Smooth muscle cell (in vitro differentiated cells): ENCODE results near the gene UBE3D. TPM values are rescaled to one million over a fixed set of nuclear protein-coding genes. Genes with fewer than 3 reads are reported as not detected.
A peak's percentile ranks its signal among the peaks of the same experiment; 100 is the strongest.

ENCODE experiments used
- DNase-seq: peaks from one replicate; lab custom pipeline; 2025; ENCODE audit not compliant: unreplicated experiment; lab: John Stamatoyannopoulos, UW
- H2AFZ ChIP-seq: fragments of 200-600 bp; sonication (generic); 2 replicates; pipeline ENCODE4 v1.6.0; 2016; ENCODE audit warnings: antibody characterized with exemption, low read depth, mild to moderate bottlenecking
- H3F3A ChIP-seq: fragments of 200-600 bp; sonication (generic); 2 replicates; pipeline ENCODE4 v1.6.0; 2017; ENCODE audit warnings: antibody characterized with exemption, low read depth
- H3K27ac ChIP-seq: fragments of 200-600 bp; sonication (generic); 2 replicates; pipeline ENCODE4 v1.5.1; 2016; ENCODE audit warnings: low read depth, mild to moderate bottlenecking
- H3K27me3 ChIP-seq: fragments of 200-600 bp; sonication (generic); 2 replicates; pipeline ENCODE4 v1.6.1; 2016; ENCODE audit warnings: low read depth, mild to moderate bottlenecking
- H3K36me3 ChIP-seq: fragments of 200-600 bp; sonication (generic); 2 replicates; pipeline ENCODE4 v1.5.1; 2016; ENCODE audit warnings: low read depth
- H3K4me1 ChIP-seq: fragments of 200-600 bp; sonication (generic); 2 replicates; pipeline ENCODE4 v1.5.1; 2016; ENCODE audit warnings: low read depth
- H3K4me2 ChIP-seq: fragments of 200-600 bp; sonication (generic); 2 replicates; pipeline ENCODE4 v1.6.0; 2016; ENCODE audit warnings: mild to moderate bottlenecking
- H3K4me3 ChIP-seq: fragments of 200-600 bp; sonication (generic); 2 replicates; pipeline ENCODE4 v1.5.1; 2016; ENCODE audit warnings: mild to moderate bottlenecking
- H3K79me2 ChIP-seq: fragments of 200-600 bp; sonication (generic); 2 replicates; pipeline ENCODE4 v1.6.0; 2016; ENCODE audit warnings: low read depth, mild to moderate bottlenecking
- H3K9ac ChIP-seq: fragments of 200-600 bp; sonication (generic); 2 replicates; pipeline ENCODE4 v1.6.0; 2016; ENCODE audit warnings: low read depth
- H3K9me3 ChIP-seq: fragments of 200-600 bp; sonication (generic); replicated peaks from 2 replicates; pipeline ENCODE4 v1.5.1; 2016; ENCODE audit warnings: low read depth
- H4K20me1 ChIP-seq: fragments of 200-600 bp; sonication (generic); 2 replicates; pipeline ENCODE4 v1.6.0; 2016; ENCODE audit warnings: low read depth
- WGBS: methylation state at CpG from one replicate; pipeline ENCODE4 v1.1.7; 2016; ENCODE audit warnings: low lambda C conversion rate; 5-methylcytosine and 5-hydroxymethylcytosine counted together
- polyA plus RNA-seq: library from polyadenylated mRNA; unstranded; fragments of >200 nt; fragmentation: Nextera tagmentation; extraction: Ambion mirVana; gene quantifications from 2 replicates; pipeline ENCODE4 v1.2.1, GENCODE V29; 2016
- total RNA-seq: library from RNA; depleted of rRNA; stranded (reverse); fragments of >200 nt; gene quantifications from 2 replicates; pipeline ENCODE4 v1.2.3, GENCODE V29; 2014
- TF ChIP-seq, protein P1 (sequence below): fragments of 200-600 bp; sonication (generic); IDR thresholded peaks from 2 replicates; pipeline ENCODE4 v1.5.1; 2017; ENCODE audit warnings: borderline replicate concordance, mild to moderate bottlenecking, antibody characterized with exemption; ENCODE audit not compliant: insufficient read depth, poor library complexity, severe bottlenecking

Gene UBE3D
- total and polyA plus RNA-seq, 2 experiments from 2014 or later: 2.1 to 6.1 TPM

DNA sequence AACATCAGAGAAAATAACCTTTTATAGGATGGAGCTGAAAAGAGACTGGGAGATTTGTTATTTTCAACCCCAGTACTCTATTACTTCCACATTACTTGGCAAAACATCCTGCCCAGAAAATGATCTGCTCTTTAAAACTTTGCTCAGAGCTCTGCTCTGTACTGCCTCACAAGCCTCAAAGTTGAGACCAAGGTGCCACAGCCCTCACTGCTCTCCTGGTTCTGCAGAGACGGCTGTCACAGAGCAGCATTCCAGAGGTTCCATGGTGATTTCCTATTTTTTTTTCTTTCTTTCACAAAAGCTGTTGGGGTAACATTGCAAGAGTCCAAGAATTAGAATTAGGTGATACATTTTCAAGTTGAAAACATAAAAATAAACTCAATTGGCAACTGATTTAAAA lies 155.2 kb downstream of the UBE3D start:
- WGBS: 31% methylated on average over 1 of the region's 1 CpG
- H3K9ac ChIP-seq: no peak overlapping the region
- TF ChIP-seq, protein P1, sequence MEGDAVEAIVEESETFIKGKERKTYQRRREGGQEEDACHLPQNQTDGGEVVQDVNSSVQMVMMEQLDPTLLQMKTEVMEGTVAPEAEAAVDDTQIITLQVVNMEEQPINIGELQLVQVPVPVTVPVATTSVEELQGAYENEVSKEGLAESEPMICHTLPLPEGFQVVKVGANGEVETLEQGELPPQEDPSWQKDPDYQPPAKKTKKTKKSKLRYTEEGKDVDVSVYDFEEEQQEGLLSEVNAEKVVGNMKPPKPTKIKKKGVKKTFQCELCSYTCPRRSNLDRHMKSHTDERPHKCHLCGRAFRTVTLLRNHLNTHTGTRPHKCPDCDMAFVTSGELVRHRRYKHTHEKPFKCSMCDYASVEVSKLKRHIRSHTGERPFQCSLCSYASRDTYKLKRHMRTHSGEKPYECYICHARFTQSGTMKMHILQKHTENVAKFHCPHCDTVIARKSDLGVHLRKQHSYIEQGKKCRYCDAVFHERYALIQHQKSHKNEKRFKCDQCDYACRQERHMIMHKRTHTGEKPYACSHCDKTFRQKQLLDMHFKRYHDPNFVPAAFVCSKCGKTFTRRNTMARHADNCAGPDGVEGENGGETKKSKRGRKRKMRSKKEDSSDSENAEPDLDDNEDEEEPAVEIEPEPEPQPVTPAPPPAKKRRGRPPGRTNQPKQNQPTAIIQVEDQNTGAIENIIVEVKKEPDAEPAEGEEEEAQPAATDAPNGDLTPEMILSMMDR: no peak
- H4K20me1 ChIP-seq: no peaks in the 10 kb centered on the region
- H3K9me3 ChIP-seq: no peaks in the 10 kb centered on the region
- DNase-seq: no peak
- H3K4me2 ChIP-seq: no peak overlapping the region
- peaks cover 22% of the 10 kb centered on the region for H3K4me1 ChIP-seq
- H3K4me3 ChIP-seq: no peak overlapping the region
- no peaks in the 10 kb centered on the region for H3K27me3 ChIP-seq
- H3K79me2 ChIP-seq: no peaks in the 10 kb centered on the region
- H3F3A ChIP-seq: no peaks in the 10 kb centered on the region
- H2AFZ ChIP-seq: no peak overlapping the region
- H3K36me3 ChIP-seq: no peaks in the 10 kb centered on the region
- no peak overlapping the region for H3K27ac ChIP-seq

DNA sequence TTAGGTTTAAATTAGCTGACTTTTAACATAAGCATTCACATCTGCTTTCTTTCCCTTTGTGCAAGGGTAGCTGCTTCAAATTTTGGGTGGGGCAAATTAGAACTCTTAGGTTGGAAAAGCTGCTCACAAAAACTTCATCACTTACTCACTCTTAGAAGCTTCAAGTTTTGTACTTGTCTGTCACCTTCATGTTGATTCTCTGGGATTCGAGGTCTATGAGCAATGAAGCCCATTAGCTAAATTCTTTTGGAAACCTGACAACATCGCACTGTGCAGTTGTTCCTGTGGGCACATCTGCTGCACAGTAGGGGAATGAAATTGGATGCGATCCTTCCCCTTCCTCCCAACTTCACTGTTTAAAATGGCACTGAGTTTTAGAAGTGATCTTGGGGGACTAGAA lies 156.1 kb downstream of the UBE3D start:
- Histone ChIP-seq H3K36me3 (no peaks in the 10 kb centered on the region), H3K4me1 (peaks cover 22% of the 10 kb centered on the region), H3K4me3 (no peak overlapping the region), H3K4me2 (no peak overlapping the region), H4K20me1 (no peaks in the 10 kb centered on the region), H3F3A (no peaks in the 10 kb centered on the region), H3K27me3 (no peaks in the 10 kb centered on the region), H3K9me3 (no peaks in the 10 kb centered on the region), H3K9ac (no peak overlapping the region), H3K27ac (no peak overlapping the region), H2AFZ (no peak overlapping the region), H3K79me2 (no peaks in the 10 kb centered on the region)
- TF ChIP-seq, protein P1: no peak
- no peak for DNase-seq
- WGBS: 70% methylated on average over 3 of the region's 3 CpGs

DNA sequence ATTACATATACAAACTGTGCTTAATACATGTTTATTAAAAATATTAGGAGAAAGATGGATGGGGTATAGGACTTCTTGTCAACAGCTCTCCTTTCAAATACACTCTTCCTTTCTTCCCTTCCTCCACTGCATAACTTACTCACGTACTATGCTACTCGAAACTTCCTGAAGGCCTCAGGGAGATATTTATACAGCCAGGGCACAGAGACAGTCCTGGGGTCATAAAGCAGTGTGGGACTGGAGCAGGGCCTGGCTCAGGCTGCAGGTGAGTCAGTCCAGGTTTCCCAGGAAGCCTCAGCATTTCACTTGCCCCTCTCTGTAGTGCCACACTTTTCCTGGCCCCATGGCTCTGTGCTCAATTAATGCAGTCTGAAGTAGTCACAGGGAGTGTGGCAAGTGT lies 157.0 kb downstream of the UBE3D start:
- no peak overlapping the region for H2AFZ ChIP-seq
- no peaks in the 10 kb centered on the region for H3F3A ChIP-seq
- TF ChIP-seq, protein P1: no peak
- H3K9ac ChIP-seq: no peak overlapping the region
- no peaks in the 10 kb centered on the region for H3K79me2 ChIP-seq
- no peaks in the 10 kb centered on the region for H4K20me1 ChIP-seq
- DNase-seq: no peak
- no peaks in the 10 kb centered on the region for H3K36me3 ChIP-seq
- no peak overlapping the region for H3K27ac ChIP-seq
- no peak overlapping the region for H3K4me2 ChIP-seq
- peaks cover 26% of the 10 kb centered on the region for H3K4me1 ChIP-seq
- WGBS: 58% methylated on average over 2 of the region's 2 CpGs
- no peaks in the 10 kb centered on the region for H3K9me3 ChIP-seq
- no peak overlapping the region for H3K4me3 ChIP-seq
- no peaks in the 10 kb centered on the region for H3K27me3 ChIP-seq

DNA sequence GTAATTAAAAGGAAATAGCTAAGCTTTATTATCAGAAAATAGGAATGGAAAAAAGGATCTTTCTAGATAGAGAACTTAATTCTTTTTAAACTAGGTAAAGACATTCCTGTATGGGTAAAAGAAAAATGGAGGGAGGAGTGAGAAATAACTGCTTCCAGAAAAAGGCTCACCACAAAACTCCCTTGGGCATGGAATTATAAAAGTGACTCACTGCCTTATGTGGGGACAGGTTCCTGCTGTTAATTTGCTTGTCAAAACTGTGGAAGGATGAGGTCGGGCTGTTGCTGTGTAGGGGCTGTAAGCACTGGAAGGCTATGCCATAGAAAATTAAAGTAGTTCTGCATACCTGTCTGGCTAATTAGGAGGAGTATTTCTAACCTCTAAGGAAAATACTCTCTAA lies 158.7 kb downstream of the UBE3D start:
- Histone ChIP-seq H3K36me3 (no peaks in the 10 kb centered on the region), H3K27me3 (no peaks in the 10 kb centered on the region), H3F3A (no peaks in the 10 kb centered on the region), H3K9me3 (no peaks in the 10 kb centered on the region), H3K9ac (no peak overlapping the region), H3K79me2 (no peaks in the 10 kb centered on the region), H3K4me1 (peaks cover 26% of the 10 kb centered on the region), H3K27ac (peak overlapping the region; percentile 20), H2AFZ (no peak overlapping the region), H3K4me2 (peak overlapping the region; percentile 28), H4K20me1 (no peaks in the 10 kb centered on the region), H3K4me3 (no peak overlapping the region)
- DNase-seq: no peak
- 17% methylated on average over 1 of the region's 1 CpG for WGBS
- TF ChIP-seq, protein P1: no peak
